ENCODE data around the gene ABCC3.
A peak's percentile ranks its signal among the peaks of the same experiment; 100 is the strongest.
"Not testable (repeated sequence)": the region's sequence is repeated elsewhere in the genome, so short reads cannot be mapped to it uniquely, and the experiment has no call there.

ABCC3 gene

GRCh38 chr17:50709053-50709452 lies 74.4 kb downstream of the ABCC3 start:
- not testable (repeated sequence) for DNase-seq

GRCh38 chr17:50710025-50710424 lies 75.3 kb downstream of the ABCC3 start:
- DNase-seq, result no peak

- DNase-seq, result no peak
These were observed 76.0 kb downstream of the ABCC3 start for GRCh38 chr17:50710650-50711049.

GRCh38 chr17:50712641-50713040 lies 78.0 kb downstream of the ABCC3 start:
- no peak for DNase-seq

GRCh38 chr17:50715471-50715870 lies 80.8 kb downstream of the ABCC3 start:
- DNase-seq, result no peak

GRCh38 chr17:50719144-50719923 lies 84.7 kb downstream of the ABCC3 start, which contains the start of gene LUC7L3:
Gene LUC7L3, plus strand, starts transcription at chr17:50719603. Its CDS starts 130 bp downstream, at chr17:50719733.
- peak; percentile 89 to 90 for DNase-seq

- no peak for DNase-seq
These were observed 85.5 kb downstream of the ABCC3 start for GRCh38 chr17:50719924-50720794.

- no peak for DNase-seq
These were observed 86.7 kb downstream of the ABCC3 start for GRCh38 chr17:50721194-50722010.

GRCh38 chr17:50722746-50723145 lies 88.1 kb downstream of the ABCC3 start:
- no peak for DNase-seq

GRCh38 chr17:50724622-50725021 lies 89.9 kb downstream of the ABCC3 start:
- DNase-seq, result not testable (repeated sequence)

GRCh38 chr17:50725769-50726655 lies 91.3 kb downstream of the ABCC3 start:
- DNase-seq, result no peak

- no peak for DNase-seq
These were observed 93.4 kb downstream of the ABCC3 start for GRCh38 chr17:50728112-50728429.

- no peak for DNase-seq
These were observed 94.4 kb downstream of the ABCC3 start for GRCh38 chr17:50728881-50729765.

- DNase-seq, result no peak
These were observed 97.1 kb downstream of the ABCC3 start for GRCh38 chr17:50731575-50732460.

- DNase-seq, result no peak
These were observed 100.6 kb downstream of the ABCC3 start for GRCh38 chr17:50735287-50735686.

GRCh38 chr17:50737118-50737698 lies 102.5 kb downstream of the ABCC3 start:
- DNase-seq, result no peak

GRCh38 chr17:50739098-50739497 lies 104.4 kb downstream of the ABCC3 start:
- no peak for DNase-seq
